NCI-H1048 (cell line): Measurements from ENCODE around the gene TBXAS1.
"Not testable (repeated sequence)": the region's sequence is repeated elsewhere in the genome, so short reads cannot be mapped to it uniquely, and the experiment has no call there.

Source experiments
- DNase-seq: peaks from one replicate; lab custom pipeline; 2025; lab: John Stamatoyannopoulos, UW

TBXAS1 gene

DNA sequence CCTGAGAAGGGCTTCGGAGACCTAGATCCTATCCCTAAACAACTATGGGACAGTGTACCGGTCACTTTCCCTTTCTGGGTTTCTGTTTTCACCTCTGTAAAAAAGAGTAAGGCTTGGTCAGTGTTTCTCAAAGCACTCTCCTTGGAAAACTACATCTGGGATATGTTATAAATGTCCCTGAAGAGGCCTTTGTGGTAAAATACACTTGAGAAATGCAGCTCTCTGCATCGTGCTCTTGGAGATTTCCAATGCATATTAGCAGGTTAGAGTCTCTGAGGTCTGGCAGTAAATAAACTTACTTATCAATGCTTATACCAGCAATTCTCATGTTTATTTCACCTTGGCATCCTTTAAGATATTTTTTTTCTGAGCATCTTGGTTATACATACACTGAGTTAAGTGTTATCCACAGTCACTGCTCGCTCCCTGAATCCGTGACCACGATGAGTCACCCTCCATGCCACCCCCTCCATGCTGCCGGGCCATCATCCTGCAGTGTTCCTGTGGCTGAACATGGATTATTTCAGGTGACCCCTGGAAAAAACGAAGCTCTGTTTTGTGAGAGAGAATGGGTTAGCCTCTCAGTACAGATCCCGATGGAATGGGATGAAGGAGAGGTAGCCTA, 3.3 kb upstream of the TBXAS1 start:
- no peak for DNase-seq

- no peak for DNase-seq
These were observed 2.0 kb upstream of the TBXAS1 start for GRCh38 chr7:139827042-139827441.

GRCh38 chr7:139828446-139828845, 618 bp upstream of the TBXAS1 start:
- DNase-seq, result no peak

- DNase-seq, result no peak
These were observed 682 bp downstream of the TBXAS1 start for GRCh38 chr7:139829775-139830117.

DNA sequence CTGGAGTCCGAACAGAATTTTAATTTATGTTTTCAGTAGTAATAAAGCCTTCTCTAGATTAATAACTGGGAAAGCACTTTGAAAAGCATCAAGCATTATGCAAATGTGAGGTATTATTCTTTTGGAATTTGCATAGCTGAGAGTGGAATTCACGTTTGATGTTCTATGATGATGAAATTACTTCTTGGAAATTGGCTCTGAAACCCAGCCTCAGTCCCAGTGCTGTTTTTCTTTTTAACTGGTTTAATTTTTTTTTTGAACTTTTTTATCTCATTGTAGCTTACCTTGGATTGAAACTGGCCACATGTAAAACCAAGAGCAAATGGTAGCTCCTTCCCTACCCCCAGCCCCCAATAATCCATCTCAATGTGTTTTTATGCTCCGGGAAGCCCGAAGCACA, 1.2 kb downstream of the TBXAS1 start:
- DNase-seq, result no peak

- no peak for DNase-seq
These were observed 1.9 kb downstream of the TBXAS1 start for GRCh38 chr7:139830782-139831501.

DNA sequence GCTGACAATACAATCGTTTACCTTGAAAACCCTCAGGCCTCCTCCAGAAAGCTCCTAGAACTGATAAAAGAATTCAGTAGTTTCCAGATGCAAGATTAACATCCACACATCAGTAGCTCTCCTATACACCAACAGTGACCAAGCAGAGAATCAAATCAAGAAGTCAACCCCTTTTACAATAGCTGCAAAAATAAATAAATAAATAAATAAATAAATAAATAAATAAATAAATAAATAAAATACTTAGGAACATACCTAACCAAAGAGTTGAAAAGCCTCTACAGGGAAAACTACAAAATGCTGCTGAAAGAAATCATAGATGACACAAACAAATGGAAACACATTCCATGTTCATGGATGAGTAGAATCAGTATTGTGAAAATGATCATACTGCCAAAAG, 6.8 kb downstream of the TBXAS1 start:
- not testable (repeated sequence) for DNase-seq

GRCh38 chr7:139837291-139837690, 8.2 kb downstream of the TBXAS1 start:
- not testable (repeated sequence) for DNase-seq

DNA sequence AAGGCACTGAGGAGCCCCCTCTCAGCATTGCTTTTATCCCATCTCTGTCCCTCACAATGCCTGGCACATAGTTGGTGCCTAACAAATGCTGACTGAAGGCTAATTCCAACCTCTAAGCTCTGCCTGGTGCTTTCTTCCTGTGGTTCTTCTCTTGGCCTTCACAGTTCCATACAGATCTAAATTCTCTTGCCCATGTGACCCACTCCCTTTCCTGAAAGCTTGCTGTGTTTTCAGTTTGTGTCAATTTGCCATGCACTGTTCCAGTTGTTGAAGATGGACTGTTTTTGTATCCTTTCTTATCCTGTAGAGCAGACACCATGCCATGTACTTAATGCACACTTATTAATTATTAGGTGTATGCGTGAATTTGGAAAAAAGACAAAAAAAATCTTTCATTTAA, 9.2 kb downstream of the TBXAS1 start:
- no peak for DNase-seq

DNA sequence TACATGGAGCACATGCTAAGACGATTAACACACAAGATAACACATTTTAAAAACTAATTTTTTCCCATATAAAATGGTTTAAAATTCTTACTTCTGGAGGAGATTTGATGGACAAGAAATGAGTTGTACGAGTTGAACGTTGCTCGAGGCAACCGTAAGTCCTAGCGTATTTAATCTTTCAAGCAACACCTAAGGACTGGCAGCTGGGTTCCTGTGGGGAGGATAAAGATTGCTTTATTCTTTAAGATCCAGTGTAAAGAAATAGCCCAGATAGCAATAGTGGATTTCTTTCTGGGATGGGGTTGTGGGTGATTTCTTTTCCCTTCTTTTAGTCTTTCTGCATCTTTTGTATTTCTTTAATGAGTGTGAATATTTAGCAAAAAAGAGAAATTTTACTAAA, 9.8 kb downstream of the TBXAS1 start:
- DNase-seq, result no peak

- DNase-seq, result no peak
These were observed 11.7 kb downstream of the TBXAS1 start for GRCh38 chr7:139840776-139841175.

DNA sequence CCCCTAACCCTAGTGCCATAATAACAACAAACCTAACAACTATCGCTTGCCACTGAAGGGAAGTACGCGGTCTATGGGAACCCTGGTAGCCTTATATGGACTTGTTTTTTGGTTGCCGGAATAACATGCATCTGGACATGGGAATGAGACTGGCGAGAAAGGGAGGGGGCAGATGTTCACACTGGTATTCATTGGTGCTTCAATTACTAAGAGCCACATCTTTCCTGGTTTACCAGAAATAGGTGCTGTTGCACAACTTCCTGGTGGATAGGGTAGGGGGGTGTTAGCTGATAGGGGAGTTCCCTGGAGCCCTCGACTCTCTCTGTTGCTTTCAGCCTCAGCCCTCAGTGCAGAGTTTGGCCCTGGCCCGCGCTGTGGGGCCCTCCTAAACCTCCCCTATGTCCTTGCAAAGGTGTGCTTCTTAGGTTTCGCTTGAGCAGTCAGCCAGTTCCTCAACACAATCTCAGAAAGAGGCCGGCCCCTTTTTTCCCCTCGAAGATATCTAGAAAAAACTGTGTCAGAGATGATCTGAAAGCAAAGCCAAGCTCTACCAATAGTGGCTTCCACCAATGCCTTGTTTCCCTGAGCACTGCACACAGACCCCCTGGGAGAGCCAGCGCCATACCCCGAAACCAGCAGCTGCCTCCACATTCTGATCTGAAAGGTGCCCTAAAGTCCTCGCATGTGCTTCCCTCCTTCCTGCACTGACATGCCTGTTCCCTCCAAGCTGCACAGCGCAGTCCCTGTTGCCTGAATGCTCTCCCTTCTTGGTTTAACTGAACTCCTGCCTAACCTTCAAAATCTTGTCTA, 13.5 kb downstream of the TBXAS1 start:
- no peak for DNase-seq

GRCh38 chr7:139843211-139843537, 14.1 kb downstream of the TBXAS1 start:
- DNase-seq, result not testable (repeated sequence)

GRCh38 chr7:139844779-139845442, 15.8 kb downstream of the TBXAS1 start:
- no peak for DNase-seq

GRCh38 chr7:139845443-139845805, 16.4 kb downstream of the TBXAS1 start:
- no peak for DNase-seq

- DNase-seq, result no peak
These were observed 17.2 kb downstream of the TBXAS1 start for GRCh38 chr7:139846297-139846696.

GRCh38 chr7:139848274-139848673, 19.2 kb downstream of the TBXAS1 start:
- DNase-seq, result no peak

GRCh38 chr7:139850906-139851305, 21.8 kb downstream of the TBXAS1 start:
- no peak for DNase-seq

GRCh38 chr7:139851770-139852481, 22.9 kb downstream of the TBXAS1 start:
- DNase-seq, result no peak

DNA sequence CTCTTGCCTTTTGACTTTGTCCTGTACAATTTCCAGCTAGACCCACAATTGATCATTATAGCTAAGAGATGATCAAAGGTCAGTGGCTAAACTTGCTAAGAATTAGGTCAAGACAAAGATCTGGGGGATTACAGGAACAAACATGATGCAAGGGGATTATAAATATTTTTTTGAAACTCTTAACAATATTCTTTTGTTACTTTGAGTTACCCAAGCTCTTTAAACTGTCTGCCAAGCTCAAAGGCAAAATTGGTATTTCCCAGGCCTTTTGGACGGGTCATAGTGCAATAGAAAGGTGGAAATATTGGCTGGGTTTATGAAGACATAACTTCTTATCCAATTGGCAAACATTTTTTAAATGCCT, 23.4 kb downstream of the TBXAS1 start:
- DNase-seq, result no peak

DNA sequence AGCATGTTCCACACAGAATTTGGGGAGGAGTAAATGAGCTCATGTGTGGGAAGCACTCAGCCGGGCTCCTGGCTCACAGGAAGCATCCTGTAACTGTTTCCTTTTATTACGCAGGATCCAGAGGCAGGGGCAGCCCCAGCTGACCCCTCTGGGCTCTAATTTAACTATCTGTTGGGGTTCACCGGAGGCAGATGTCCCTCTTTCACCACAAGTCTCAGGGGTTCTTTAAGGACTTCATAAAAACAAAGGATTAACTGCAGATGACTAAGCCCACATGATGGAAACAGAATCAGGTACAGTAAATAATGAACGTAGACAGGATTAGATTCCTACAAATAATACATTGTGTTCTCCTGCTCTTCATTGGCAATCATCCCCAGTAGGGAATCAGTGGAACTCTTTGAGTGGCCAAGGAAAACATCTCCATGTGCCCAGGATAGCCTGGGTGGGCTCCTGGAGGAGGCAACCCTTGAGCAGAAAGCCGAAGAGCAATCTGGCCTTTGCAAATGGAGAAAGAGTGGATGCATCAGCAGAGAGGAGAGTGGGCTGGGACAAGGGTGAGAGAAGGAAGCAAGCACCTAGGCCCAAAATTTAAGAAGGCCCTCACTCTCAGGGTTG, 24.6 kb downstream of the TBXAS1 start:
- no peak for DNase-seq

GRCh38 chr7:139854124-139854511, 25.1 kb downstream of the TBXAS1 start:
- no peak for DNase-seq
